ENCODE data around the gene FBXO28.

FBXO28 gene

GRCh38 chr1:224096773-224097172 lies 17.1 kb upstream of the FBXO28 start:
- no peak for DNase-seq

GRCh38 chr1:224098007-224098406 lies 15.9 kb upstream of the FBXO28 start:
- DNase-seq = no peak

DNA sequence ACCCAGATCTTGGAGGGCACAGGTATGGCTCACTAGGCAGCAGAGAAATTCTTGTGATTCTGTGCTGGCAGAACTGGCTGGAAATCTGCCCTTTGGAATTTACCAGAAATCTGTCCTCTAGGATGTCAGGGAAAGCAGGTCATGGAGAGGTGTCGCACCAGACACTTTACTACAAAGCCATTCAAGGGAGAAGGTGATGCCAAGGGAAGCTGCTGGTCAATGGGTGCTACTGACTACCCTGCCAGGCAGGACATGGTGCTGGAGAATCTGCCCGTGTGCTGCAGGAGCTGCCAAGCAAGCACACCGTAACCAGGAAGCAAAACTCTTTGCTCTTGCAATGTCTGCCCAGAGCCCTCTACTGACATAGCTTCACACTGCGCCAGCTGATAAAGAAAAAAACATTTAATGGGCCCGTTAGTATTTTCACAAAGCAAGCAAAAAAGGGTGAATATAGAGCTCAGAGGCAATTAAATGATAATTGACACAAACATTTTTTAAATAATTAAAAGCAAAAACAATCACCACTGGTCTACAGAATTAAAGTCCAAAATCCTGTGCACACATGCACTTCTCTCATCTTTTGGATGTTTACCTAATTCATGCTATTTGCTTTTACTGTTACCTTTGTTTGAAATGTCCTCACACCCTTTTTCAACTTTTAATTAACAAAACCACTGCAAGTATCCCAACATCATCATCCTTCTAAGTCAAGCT lies 7.2 kb upstream of the FBXO28 start:
- DNase-seq = no peak

- DNase-seq = no peak
These were observed 6.7 kb upstream of the FBXO28 start for GRCh38 chr1:224107282-224107625.

GRCh38 chr1:224108991-224109390 lies 4.9 kb upstream of the FBXO28 start:
- no peak for DNase-seq

DNA sequence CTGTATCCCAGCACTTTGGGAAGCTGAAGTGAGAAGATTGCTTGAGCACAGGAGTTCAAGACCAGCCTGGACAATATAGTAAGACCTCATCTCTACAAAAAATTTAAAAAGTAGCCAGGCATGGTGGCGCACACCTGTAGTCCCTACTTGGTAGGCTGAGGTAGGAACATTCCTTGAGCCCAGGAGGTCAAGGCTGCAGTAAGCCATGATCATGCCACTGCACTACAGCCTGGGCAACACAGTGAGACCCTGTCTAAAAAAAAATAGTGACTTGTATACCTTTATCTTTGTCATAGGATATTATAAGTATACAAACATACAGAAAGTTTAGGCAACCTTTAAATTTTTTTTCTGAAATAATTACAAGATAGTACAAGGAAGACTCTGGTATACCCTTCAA lies 3.9 kb upstream of the FBXO28 start:
- DNase-seq = no peak

DNA sequence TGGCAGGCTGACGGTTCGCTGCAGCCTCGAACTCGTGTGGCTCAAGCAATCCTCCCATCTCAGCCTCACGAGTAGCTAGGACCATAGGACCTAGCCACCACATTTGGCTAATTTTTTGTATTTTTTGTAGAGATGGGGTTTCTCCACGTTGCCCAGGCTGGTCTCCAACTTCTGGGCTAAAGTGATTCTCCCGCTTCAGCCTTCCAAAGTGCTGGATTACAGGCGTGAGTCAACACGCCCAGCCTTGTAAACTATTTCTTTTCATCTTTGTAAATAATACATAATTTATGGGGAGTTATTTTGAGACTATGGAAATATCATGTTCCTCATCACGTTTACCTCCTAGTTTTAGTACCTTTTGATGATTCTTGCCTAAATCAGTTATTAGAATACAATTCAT lies 906 bp upstream of the FBXO28 start:
- DNase-seq = no peak

- no peak for DNase-seq
These were observed 380 bp upstream of the FBXO28 start for GRCh38 chr1:224113545-224113917.

DNA sequence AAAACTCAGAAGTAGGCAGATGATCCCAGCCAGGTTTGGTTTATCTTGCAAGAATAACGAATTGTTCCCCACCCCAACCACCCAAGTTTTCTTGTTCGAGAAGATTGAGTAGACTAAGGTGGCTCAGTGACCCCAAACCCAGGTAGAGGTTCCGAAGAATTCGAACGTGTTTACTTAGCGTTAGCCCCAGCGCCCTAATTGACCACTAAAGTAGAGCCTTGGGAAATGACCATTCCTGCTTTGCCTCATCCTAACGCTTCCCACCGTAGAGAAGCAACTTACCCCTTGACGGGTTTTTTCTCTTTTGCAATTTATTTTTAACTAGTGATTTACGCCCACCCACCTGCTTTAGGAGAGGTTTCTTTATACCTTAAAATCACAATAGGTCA lies 870 bp downstream of the FBXO28 start:
- no peak for DNase-seq

DNA sequence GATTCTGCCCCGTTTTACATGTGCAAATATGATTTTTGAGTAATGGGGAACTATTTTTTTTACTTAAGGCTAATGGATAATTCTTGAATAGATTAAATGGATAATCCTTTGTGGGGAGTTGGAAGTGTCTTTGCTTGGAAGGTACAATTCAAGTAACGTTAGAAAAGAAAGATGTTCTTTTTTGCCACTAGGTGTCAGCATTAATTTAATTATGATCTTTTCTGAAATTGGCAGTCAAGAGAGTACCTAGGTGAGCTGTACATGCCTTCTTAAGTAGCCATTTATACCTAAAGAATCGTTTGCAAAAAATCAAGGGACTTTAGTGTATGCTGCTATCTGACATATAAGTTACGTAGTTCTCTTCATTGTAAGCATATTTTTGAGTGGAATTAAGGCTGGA lies 2.2 kb downstream of the FBXO28 start:
- DNase-seq = no peak

DNA sequence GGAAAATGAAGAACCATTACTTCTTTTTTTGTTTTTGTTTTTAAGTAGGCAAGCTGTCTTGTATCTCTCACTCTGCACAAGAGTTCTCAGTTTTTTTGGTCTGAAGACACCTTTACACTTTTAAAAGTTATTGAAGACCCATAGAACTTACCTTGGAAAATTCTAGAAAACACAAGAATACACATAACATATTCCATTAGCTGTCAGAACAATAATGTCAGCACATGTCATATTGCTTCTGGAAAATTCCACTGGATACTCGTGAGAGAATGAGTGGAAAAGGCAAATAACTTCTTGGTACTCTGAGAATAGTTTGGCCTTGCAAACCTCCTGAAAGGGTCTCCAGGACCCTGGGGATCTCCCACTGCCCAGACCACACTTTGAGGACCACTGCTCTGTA lies 4.8 kb downstream of the FBXO28 start:
- DNase-seq = no peak

DNA sequence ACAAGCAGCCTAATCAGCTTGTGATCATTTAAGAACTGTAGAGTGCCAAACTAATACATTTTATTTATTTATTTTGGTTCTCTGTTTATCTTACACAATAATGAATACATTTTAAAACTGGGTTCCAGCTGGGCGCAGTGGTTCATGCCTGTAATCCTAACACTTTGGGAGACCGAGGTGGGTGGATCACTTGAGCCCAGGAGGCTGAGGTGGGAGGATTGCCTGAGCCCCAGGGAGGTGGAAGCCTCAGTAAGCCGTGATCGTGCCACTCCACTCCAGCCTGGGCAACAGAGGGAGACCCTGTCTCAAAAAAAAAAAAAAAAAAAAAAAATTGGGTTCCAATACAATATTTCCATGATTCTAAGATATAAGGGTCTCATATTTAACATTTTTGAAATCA lies 9.2 kb downstream of the FBXO28 start:
- DNase-seq = no peak

DNA sequence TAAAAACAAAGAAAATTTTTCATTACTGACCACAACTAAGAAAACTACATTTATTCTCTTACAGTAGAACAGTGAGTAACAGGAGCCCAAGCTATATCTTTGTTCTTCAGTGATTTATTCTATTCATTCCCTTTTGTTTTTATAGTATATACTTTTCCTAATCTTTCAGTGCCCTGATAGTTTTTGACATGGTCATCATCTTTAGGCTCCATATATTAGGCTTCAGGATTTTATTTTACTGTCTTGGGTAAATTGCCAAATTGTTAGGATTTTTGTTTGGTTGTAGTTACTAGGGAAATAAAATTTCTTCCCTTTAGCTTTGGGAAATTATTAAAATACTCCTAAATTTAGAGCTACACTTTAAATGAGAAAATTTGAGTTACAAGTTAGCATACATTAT lies 10.3 kb downstream of the FBXO28 start:
- no peak for DNase-seq

- DNase-seq = no peak
These were observed 14.3 kb downstream of the FBXO28 start for GRCh38 chr1:224127925-224128819.

DNA sequence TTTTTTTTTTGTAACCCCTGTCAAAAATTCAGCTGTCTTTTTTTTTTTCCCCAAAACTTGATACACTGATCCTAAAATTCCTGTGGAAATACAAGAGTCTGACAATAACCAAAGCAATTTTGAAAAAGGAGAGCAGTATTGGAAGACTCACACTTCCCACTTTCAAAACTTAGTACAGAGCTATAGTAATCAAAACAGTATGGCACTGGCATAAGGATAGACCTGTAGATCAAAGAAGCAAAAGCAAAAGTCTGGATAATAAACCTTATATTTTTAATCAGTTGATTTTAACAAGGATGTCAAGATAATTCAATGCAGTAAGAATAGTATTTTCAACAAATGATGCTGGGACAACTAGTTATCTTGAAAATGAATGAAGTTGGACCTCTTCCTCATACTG lies 17.3 kb downstream of the FBXO28 start:
- no peak for DNase-seq

DNA sequence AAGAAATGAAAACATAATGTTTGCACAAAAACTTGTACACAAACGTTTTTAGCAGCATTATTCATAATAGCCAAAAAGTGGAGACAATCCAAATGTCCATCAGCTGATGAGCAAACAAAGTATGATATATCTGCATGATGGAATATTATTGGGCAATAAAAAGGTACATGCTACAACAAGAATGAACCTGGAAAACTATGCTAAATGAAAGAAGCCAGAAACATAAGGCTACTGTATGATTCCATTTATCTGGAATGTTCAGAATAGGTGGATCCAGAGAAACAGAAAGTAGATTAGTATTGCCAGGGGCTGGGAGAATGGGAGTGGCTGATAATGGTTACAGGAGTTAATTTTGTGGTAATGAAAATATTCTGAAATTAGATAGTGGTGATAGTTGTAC lies 19.0 kb downstream of the FBXO28 start:
- DNase-seq = no peak

- no peak for DNase-seq
These were observed 19.9 kb downstream of the FBXO28 start for GRCh38 chr1:224133741-224134299.

GRCh38 chr1:224137518-224137917 lies 23.6 kb downstream of the FBXO28 start:
- no peak for DNase-seq

- no peak for DNase-seq
These were observed 24.3 kb downstream of the FBXO28 start for GRCh38 chr1:224138198-224138597.

DNA sequence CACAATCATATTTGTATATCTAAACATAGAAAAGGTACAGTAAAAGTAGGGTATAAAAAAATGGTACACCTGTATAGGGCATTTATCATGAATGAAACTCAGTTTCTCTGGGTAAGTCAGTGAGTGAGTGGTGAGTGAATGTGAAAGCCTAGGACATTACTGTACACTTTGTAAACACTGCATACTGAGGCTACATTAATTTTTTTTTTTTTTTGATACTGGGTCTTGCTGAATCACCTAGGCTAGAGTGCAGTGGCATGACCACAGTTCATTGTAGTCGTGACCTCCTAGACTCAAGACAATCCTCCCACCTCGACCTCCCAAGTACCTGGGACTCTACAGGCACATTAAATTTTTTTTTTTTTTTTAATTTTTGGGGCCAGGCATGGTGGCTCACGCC lies 27.8 kb downstream of the FBXO28 start:
- DNase-seq = no peak

DNA sequence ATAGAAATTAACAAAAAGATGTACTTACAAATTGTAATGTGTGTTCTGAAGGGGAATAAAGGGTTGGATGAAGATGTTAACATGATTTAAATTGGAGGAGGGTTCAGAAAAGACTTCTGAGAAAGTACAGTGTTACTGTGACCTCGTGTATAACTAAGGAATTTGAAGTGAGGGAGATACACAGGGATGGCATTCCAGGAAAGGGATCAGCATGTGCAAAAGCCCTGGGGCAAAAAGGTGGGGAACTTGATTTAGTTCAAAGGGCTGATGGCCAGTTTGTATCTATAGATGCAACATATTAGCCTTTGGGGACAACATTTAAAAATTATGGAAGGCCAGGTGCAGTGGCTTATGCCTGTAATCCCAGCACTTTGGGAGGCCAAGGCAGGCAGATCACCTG lies 35.8 kb downstream of the FBXO28 start:
- no peak for DNase-seq

DNA sequence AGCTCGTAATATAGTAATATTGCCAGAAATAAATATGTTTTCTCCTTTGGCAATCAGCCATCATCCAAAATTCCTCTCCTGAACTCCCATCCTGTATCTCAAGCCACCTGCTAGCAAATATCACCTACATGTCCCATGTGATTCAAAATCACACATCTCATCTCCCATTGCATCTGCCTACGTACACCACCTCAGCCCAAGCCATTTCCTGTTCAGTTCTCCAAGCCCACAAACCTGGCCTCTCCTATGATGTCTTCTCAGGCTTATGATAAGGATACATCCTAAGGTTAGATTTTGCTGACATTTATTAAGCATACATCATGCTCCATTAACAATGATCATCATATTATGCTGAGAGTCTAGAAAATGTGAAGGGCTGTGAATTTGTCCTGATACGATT lies 37.2 kb downstream of the FBXO28 start:
- no peak for DNase-seq

DNA sequence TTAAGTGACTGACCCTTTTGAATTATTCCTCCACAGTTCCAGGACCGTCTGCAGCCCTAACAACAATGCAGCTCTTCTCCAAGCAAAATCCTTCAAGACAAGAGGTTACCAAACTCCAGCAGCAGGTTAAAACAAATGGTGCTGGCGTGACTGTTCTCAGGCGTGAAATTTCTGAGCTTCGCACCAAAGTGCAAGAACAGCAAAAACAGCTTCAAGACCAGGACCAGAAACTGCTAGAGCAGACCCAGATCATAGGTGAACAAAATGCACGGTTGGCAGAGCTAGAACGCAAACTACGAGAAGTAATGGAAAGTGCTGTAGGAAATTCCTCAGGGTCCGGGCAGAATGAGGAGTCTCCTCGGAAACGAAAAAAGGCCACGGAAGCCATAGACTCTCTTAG lies 43.4 kb downstream of the FBXO28 start:
- no peak for DNase-seq

GRCh38 chr1:224159541-224159940 lies 45.6 kb downstream of the FBXO28 start:
- no peak for DNase-seq

All from stimulated activated CD8-positive, alpha-beta memory T cell treated with anti-CD3 and anti-CD28 coated beads, Interleukin-4, amount 100 ng/mL, for 48 hours (primary cell).